ENCODE measurements around the gene NINJ2. TPM values are rescaled to one million over a fixed set of nuclear protein-coding genes. Genes with fewer than 3 reads are reported as not detected.

Gene NINJ2
- total RNA-seq, 2 experiments from 2014 or later = 8.0 to 10.6 TPM

GRCh38 chr12:693934-694533, 30.8 kb upstream of the NINJ2 start:
- POLR2A ChIA-PET = no interaction called here
- peaks cover 21% of the 10 kb centered on the region for H3K9me3 Mint-ChIP-seq (ENCODE audit: insufficient read depth)
- CTCF ChIA-PET = interaction anchor here (0.7 to 1.6 kb wide), 5 partner anchors 9 to 110 kb away, joined by 3 to 5 read pairs (median 3); no protein-coding TSS in a partner anchor
- no peak overlapping the region for H3K27ac Mint-ChIP-seq
- H3K4me1 Mint-ChIP-seq (ENCODE audit: low read depth) = peaks cover 36% of the 10 kb centered on the region
- H3K4me3 Mint-ChIP-seq = no peak overlapping the region
- no peak for DNase-seq
- peaks cover 27% of the 10 kb centered on the region for H3K36me3 Mint-ChIP-seq (ENCODE audit: low read depth)
- H3K27me3 Mint-ChIP-seq (ENCODE audit: low read depth) = no peaks in the 10 kb centered on the region
- ATAC-seq = no peak

GRCh38 chr12:692274-692673, 29.0 kb upstream of the NINJ2 start:
- no peaks in the 10 kb centered on the region for H3K27me3 Mint-ChIP-seq (ENCODE audit: low read depth)
- no peak for DNase-seq
- peaks cover 14% of the 10 kb centered on the region for H3K36me3 Mint-ChIP-seq (ENCODE audit: low read depth)
- H3K9me3 Mint-ChIP-seq (ENCODE audit: insufficient read depth) = peaks cover 10% of the 10 kb centered on the region
- no peak overlapping the region for H3K27ac Mint-ChIP-seq
- H3K4me1 Mint-ChIP-seq (ENCODE audit: low read depth) = peaks cover 26% of the 10 kb centered on the region
- ChIA-PET POLR2A (no interaction called here), CTCF (interaction anchor here (1.0 to 1.7 kb wide), 2 partner anchors 36 to 59 kb away, joined by 3 read pairs; no protein-coding TSS in a partner anchor)
- H3K4me3 Mint-ChIP-seq = no peak overlapping the region
- ATAC-seq = no peak

GRCh38 chr12:690466-690865, 27.2 kb upstream of the NINJ2 start:
- POLR2A ChIA-PET = interaction anchor here (1.1 kb wide), 1 partner anchor 61 kb away, joined by 3 read pairs; no protein-coding TSS in a partner anchor
- Mint-ChIP-seq H3K36me3 (ENCODE audit: low read depth) (peaks cover 10% of the 10 kb centered on the region), H3K4me3 (no peak overlapping the region), H3K27ac (no peak overlapping the region), H3K9me3 (ENCODE audit: insufficient read depth) (no peaks in the 10 kb centered on the region), H3K4me1 (ENCODE audit: low read depth) (peaks cover 25% of the 10 kb centered on the region), H3K27me3 (ENCODE audit: low read depth) (no peaks in the 10 kb centered on the region)
- CTCF ChIA-PET = interaction anchor here (1.1 to 2.1 kb wide), 2 partner anchors 38 to 60 kb away, joined by 3 to 7 read pairs; no protein-coding TSS in a partner anchor
- ATAC-seq (no peak), DNase-seq (no peak)

- H3K4me3 Mint-ChIP-seq = peak overlapping the region; percentile 48
- ChIA-PET CTCF (interaction anchor here (0.6 to 5.3 kb wide), 18 partner anchors 9 to 189 kb away, joined by 3 to 59 read pairs (median 4); partner anchors contain the start of genes NINJ2 and WNK1), POLR2A (interaction anchor here (0.5 to 2.5 kb wide), 11 partner anchors 8 to 185 kb away, joined by 3 to 26 read pairs (median 4); partner anchors contain the start of gene WNK1)
- ATAC-seq (peak; percentile 96), DNase-seq (peak; percentile 93)
- peak overlapping the region; percentile 94 for H3K27ac Mint-ChIP-seq
- peaks cover 37% of the 10 kb centered on the region for H3K4me1 Mint-ChIP-seq (ENCODE audit: low read depth)
- no peaks in the 10 kb centered on the region for H3K27me3 Mint-ChIP-seq (ENCODE audit: low read depth)
- H3K9me3 Mint-ChIP-seq (ENCODE audit: insufficient read depth) = no peaks in the 10 kb centered on the region
- peaks cover 2% of the 10 kb centered on the region for H3K36me3 Mint-ChIP-seq (ENCODE audit: low read depth)
Measured at GRCh38 chr12:685388-685787, 22.1 kb upstream of the NINJ2 start.

- H3K27ac Mint-ChIP-seq = peak overlapping the region; percentile 63
- no peaks in the 10 kb centered on the region for H3K27me3 Mint-ChIP-seq (ENCODE audit: low read depth)
- ChIA-PET POLR2A (interaction anchor here (0.8 to 2.5 kb wide), 4 partner anchors 17 to 69 kb away, joined by 3 to 26 read pairs (median 9); partner anchors contain the start of gene WNK1), CTCF (interaction anchor here (5.3 kb wide), 1 partner anchor 66 kb away, joined by 59 read pairs; the partner anchor contains the start of gene WNK1)
- DNase-seq = no peak
- peaks cover 40% of the 10 kb centered on the region for H3K4me1 Mint-ChIP-seq (ENCODE audit: low read depth)
- H3K36me3 Mint-ChIP-seq (ENCODE audit: low read depth) = peaks cover 2% of the 10 kb centered on the region
- no peak for ATAC-seq
- H3K4me3 Mint-ChIP-seq = no peak overlapping the region
- no peaks in the 10 kb centered on the region for H3K9me3 Mint-ChIP-seq (ENCODE audit: insufficient read depth)
Measured at GRCh38 chr12:684416-684815, 21.2 kb upstream of the NINJ2 start.

GRCh38 chr12:681568-682256, 18.5 kb upstream of the NINJ2 start:
- no peaks in the 10 kb centered on the region for H3K9me3 Mint-ChIP-seq (ENCODE audit: insufficient read depth)
- H3K27me3 Mint-ChIP-seq (ENCODE audit: low read depth) = no peaks in the 10 kb centered on the region
- H3K27ac Mint-ChIP-seq = peak overlapping the region; percentile 28
- H3K4me1 Mint-ChIP-seq (ENCODE audit: low read depth) = peaks cover 55% of the 10 kb centered on the region
- ChIA-PET POLR2A (interaction anchor here (0.5 to 1.2 kb wide), 2 partner anchors 39 to 71 kb away, joined by 3 to 5 read pairs; no protein-coding TSS in a partner anchor), CTCF (interaction anchor here (1.2 kb wide), 1 partner anchor 69 kb away, joined by 3 read pairs; no protein-coding TSS in a partner anchor)
- no peak for DNase-seq
- no peak for ATAC-seq
- H3K36me3 Mint-ChIP-seq (ENCODE audit: low read depth) = peaks cover 2% of the 10 kb centered on the region
- no peak overlapping the region for H3K4me3 Mint-ChIP-seq

GRCh38 chr12:678747-679712, 15.8 kb upstream of the NINJ2 start:
- Mint-ChIP-seq H3K27ac (no peak overlapping the region), H3K9me3 (ENCODE audit: insufficient read depth) (no peaks in the 10 kb centered on the region), H3K36me3 (ENCODE audit: low read depth) (peaks cover 2% of the 10 kb centered on the region), H3K4me3 (no peak overlapping the region), H3K27me3 (ENCODE audit: low read depth) (no peaks in the 10 kb centered on the region), H3K4me1 (ENCODE audit: low read depth) (peaks cover 43% of the 10 kb centered on the region)
- CTCF ChIA-PET = interaction anchor here (2.7 kb wide), 1 partner anchor 72 kb away, joined by 13 read pairs; no protein-coding TSS in a partner anchor
- ATAC-seq (no peak), DNase-seq (no peak)
- POLR2A ChIA-PET = interaction anchor here (0.7 kb wide), 1 partner anchor 102 kb away, joined by 3 read pairs; no protein-coding TSS in a partner anchor

- Mint-ChIP-seq H3K27me3 (ENCODE audit: low read depth) (no peaks in the 10 kb centered on the region), H3K27ac (peak overlapping the region; percentile 67), H3K4me1 (ENCODE audit: low read depth) (peaks cover 65% of the 10 kb centered on the region)
Measured at GRCh38 chr12:675562-675961, 12.3 kb upstream of the NINJ2 start.

GRCh38 chr12:674272-674781, 11.1 kb upstream of the NINJ2 start:
- ChIA-PET POLR2A (interaction anchor here (0.5 to 3.9 kb wide), 10 partner anchors 11 to 98 kb away, joined by 3 to 37 read pairs (median 4); partner anchors contain the start of genes NINJ2 and WNK1), CTCF (interaction anchor here (1.3 to 7.4 kb wide), 9 partner anchors 11 to 140 kb away, joined by 3 to 88 read pairs (median 5); partner anchors contain the start of gene WNK1)
- ATAC-seq = peak; percentile 92
- H3K9me3 Mint-ChIP-seq (ENCODE audit: insufficient read depth) = no peaks in the 10 kb centered on the region
- DNase-seq = peak; percentile 82
- H3K36me3 Mint-ChIP-seq (ENCODE audit: low read depth) = peaks cover 4% of the 10 kb centered on the region
- peak overlapping the region; percentile 94 for H3K27ac Mint-ChIP-seq
- H3K4me3 Mint-ChIP-seq = peak overlapping the region; percentile 61
- no peaks in the 10 kb centered on the region for H3K27me3 Mint-ChIP-seq (ENCODE audit: low read depth)
- peaks cover 70% of the 10 kb centered on the region for H3K4me1 Mint-ChIP-seq (ENCODE audit: low read depth)

More at GRCh38 chr12:675562-675961, 12.3 kb upstream of the NINJ2 start:
- POLR2A ChIA-PET = interaction anchor here (0.6 to 3.9 kb wide), 3 partner anchors 10 to 85 kb away, joined by 4 to 37 read pairs (median 19); partner anchors contain the start of gene WNK1
- no peak for DNase-seq
- CTCF ChIA-PET = interaction anchor here (1.4 to 7.4 kb wide), 4 partner anchors 10 to 139 kb away, joined by 3 to 88 read pairs (median 6); partner anchors contain the start of gene WNK1
- Mint-ChIP-seq H3K4me3 (no peak overlapping the region), H3K9me3 (ENCODE audit: insufficient read depth) (no peaks in the 10 kb centered on the region), H3K36me3 (ENCODE audit: low read depth) (peaks cover 4% of the 10 kb centered on the region)
- no peak for ATAC-seq

- no peaks in the 10 kb centered on the region for H3K27me3 Mint-ChIP-seq (ENCODE audit: low read depth)
- DNase-seq (no peak), ATAC-seq (peak; percentile 2)
- H3K4me3 Mint-ChIP-seq = peak overlapping the region; percentile 61
- H3K36me3 Mint-ChIP-seq (ENCODE audit: low read depth) = peaks cover 4% of the 10 kb centered on the region
- no peaks in the 10 kb centered on the region for H3K9me3 Mint-ChIP-seq (ENCODE audit: insufficient read depth)
- H3K4me1 Mint-ChIP-seq (ENCODE audit: low read depth) = peaks cover 69% of the 10 kb centered on the region
- ChIA-PET CTCF (interaction anchor here (0.9 to 7.4 kb wide), 12 partner anchors 12 to 142 kb away, joined by 3 to 88 read pairs (median 6); partner anchors contain the start of gene WNK1), POLR2A (interaction anchor here (0.5 to 3.9 kb wide), 8 partner anchors 11 to 78 kb away, joined by 3 to 37 read pairs (median 5); partner anchors contain the start of genes NINJ2 and WNK1)
- peak overlapping the region; percentile 94 for H3K27ac Mint-ChIP-seq
Measured at GRCh38 chr12:673849-674248, 10.6 kb upstream of the NINJ2 start.
